ENCODE data around the gene MIPEP.
A peak's percentile ranks its signal among the peaks of the same experiment; 100 is the strongest.
"Not testable (repeated sequence)": the region's sequence is repeated elsewhere in the genome, so short reads cannot be mapped to it uniquely, and the experiment has no call there.

The MIPEP gene

GRCh38 chr13:23884361-23884760, 4.8 kb downstream of the MIPEP start:
- not testable (repeated sequence) for FAIRE-seq

DNA sequence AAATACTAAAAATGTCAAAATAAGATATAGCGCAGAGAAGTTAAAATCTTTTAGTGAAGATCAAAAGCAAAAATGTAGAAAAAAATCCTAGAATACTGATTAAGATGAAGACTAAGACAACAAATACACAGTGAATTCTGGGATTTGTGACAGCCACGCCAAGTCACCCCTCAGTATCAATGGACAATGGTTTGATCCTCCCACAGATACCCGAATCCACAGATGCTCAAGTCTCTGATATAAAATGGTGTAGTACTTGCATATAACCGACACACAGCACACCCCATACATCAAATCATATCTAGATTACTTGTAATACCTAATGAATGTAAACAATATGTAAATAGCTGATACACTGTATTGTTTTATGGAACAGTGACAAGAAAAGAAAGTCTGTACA, 5.9 kb downstream of the MIPEP start:
- no peak for FAIRE-seq

DNA sequence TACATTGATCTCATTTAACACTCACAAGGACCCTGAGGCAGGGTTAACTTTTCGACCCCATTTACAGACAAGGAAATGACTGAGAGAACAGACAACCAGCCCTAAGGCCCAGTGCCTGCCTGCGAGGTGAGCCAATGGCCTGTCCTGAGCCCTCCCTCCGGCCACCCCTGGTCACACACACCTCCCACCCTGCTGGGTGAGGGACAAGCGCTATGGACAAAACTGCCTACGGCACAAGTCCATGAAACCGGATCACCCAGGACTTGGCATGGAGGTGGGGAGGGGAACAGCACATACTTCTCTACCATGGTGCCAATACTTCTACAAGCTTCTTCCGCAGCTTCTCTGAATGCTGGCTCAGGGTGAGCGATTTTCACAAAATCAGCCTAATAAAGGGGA, 7.8 kb downstream of the MIPEP start:
- FAIRE-seq, result not testable (repeated sequence)

- not testable (repeated sequence) for FAIRE-seq
Measured at GRCh38 chr13:23880493-23881401, 8.5 kb downstream of the MIPEP start.

DNA sequence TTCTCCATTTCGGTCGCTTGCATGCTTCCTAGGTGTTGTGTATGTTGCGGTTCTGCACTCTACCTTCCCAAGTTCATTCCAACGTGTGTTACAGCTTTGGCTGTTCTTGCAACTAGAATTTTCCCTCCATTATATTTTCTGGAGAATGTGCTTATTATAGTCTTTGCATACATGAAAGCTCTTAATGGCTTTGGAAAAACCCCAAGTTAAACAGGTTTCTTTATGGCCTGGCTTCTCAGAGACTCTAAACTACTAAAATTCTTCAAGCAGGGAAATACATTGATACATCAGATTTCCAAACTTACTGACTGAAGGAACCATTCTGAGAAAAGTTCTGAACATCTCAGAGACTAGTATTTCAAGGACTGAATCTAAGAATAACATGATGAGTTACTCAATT, 11.9 kb downstream of the MIPEP start:
- FAIRE-seq, result no peak

DNA sequence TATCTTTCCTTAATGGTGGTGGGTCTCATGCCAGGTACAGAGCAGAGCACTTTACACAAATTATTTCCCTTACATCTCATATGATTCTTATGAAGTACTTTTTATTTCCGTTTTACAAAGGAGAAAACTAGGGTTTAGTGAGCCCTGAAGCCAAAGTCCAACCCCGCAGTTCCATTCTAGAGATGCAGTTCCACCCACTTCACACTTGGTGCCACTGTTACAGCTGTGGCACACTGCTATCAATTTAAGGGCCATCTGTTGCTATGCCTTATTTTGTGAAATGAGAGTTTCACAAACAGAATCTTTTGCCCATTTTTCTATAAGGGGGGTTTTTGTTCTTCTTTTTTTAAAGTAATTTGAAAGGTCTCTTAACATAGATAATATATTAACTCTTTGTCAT, 12.9 kb downstream of the MIPEP start:
- FAIRE-seq, result no peak

GRCh38 chr13:23871616-23872220, 17.5 kb downstream of the MIPEP start:
- FAIRE-seq, result peak; percentile 98

DNA sequence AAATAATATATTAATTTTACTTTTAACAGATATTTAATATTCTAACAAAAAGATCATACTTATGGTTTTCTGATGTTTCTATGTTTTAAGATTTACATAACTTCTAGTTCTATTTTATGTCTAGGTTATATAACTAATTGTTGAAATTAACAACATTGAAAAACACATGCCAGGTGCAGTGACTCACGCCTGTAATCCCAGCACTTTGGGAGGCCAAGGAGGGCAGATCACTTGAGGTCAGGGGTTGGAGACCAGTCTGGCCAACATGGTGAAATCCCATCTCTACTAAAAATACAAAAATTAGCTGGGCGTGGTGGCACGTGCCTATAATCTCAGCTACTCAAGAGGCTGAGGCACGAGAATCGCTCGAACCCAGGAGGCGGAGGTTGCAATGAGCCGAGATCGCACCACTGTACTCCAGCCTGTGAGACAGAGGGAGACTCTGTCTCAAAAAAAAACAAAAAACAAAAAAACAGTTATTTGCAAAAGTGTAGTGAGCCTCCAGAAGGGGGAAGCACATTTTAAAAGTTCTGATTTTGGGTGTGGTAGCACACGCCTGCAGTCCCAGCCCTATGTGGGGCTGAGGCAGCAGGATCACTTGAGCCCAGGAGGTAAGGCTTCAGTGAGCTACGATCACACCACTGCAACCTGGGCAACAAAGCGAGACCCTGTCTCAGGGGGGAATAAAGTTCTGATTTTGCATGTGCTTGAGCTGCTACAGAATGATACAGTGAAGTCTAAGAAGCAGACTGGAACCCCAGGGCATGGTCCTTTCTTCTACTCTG, 18.7 kb downstream of the MIPEP start:
- FAIRE-seq, result peak; percentile 95

GRCh38 chr13:23868521-23868920, 20.7 kb downstream of the MIPEP start:
- FAIRE-seq, result no peak

DNA sequence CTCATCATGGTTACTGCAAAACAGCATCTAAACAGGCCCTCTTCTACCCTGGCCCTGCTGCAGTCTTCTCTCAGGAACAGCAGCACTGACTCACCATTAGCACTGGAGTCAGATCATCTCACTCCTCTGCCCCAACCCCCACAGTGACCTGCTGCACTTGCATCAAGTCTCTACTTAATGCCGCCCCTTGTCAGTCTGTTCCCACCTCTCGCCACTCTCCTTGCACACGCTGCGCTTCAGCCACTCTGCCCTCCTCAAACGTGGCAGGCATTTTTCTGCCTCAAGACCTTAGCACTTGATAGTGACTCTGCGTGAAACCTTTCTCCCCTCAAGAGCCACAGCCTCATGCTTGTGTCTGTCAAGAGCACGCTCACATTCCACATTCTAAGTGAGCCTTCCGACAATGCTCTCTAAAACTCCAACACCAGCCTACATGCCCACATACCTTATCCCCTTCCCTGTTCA, 22.1 kb downstream of the MIPEP start:
- no peak for FAIRE-seq

DNA sequence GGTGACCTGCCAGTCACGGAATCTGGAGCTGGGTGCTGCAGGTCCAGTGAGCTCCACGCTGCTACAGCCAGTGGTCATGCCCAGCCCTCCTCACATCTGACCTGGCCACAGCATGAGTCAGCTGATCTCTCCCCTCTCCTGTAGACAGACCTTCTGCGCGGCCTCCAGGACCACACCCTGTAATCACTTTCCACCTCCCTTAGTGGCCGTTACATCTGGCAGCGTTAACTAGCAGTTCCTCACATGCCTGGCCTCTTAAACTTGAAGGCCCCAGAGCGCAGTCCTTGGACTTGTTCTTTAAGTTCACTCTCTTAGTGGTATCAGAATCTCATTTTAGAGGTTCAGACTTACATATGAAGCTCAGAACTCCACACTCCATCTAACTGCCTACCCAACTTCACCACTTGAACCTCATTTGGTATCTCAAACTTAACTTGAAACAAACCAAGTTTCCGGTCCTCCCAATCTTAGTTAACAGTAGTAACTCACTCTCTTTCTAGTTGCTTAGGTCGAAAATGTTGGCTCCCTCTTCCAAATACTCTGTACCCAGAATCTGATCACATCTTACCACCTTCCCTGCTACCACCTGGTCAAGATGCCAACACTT, 22.7 kb downstream of the MIPEP start:
- no peak for FAIRE-seq

GRCh38 chr13:23865906-23866305, 23.3 kb downstream of the MIPEP start:
- FAIRE-seq, result no peak

DNA sequence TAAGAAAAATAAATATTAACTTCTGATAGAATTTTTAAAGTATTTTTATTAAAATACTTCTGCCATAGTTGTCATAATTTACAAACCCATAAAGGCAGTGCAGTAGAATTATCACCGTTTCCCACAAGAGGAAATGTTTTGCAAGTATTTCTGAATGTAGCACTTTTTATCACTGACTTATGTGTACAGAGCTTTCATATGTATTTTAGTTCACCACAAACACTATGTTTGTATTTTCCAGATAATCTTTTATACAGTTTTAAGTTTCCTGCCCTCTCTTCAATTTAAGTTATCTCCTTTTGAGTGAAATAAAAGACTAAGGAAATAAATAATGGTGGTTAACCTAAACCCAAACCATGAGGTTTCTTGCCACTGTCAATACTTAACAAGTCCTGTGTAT, 24.2 kb downstream of the MIPEP start:
- no peak for FAIRE-seq

DNA sequence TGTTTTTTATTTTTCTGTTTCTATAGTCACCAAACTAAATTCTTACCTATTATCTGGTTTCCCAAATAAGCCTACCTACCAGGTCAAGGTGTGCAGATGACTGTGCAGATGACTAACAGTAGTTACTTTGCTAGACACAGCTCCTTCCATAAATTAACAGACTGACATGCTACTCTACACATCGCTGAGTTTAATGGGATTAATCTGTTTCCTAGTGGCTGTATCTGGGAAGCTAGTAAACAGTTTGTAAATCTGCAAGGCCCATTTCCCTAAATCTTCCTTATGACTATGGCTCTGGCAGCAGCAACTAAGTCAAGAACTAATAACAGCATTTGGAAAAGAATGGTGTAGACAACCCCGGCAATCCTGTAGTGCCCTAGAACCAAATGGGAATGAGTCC, 27.9 kb downstream of the MIPEP start:
- no peak for FAIRE-seq

- no peak for FAIRE-seq
Measured at GRCh38 chr13:23859904-23860303, 29.3 kb downstream of the MIPEP start.

DNA sequence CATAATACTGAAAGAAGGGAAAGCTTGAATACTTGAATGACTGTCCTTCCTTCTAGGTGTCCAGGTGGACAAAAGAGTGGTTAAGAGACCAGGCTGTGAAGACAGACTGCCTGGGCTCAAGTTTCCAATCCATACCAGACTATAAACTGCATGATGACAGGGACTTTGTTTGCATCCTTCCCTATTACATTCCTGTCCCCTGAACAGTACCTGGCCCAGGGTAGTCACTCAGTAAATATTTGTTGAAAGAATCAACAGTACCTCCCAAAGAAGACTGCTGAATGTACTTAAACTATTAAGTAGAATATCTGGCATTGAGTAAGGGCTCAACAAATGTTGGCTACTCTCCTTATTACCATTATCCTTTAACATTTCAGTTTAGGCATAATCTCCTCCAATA, 29.7 kb downstream of the MIPEP start:
- FAIRE-seq, result no peak

GRCh38 chr13:23858546-23858945, 30.7 kb downstream of the MIPEP start:
- FAIRE-seq, result no peak

GRCh38 chr13:23856008-23856750, 33.0 kb downstream of the MIPEP start:
- FAIRE-seq, result no peak

DNA sequence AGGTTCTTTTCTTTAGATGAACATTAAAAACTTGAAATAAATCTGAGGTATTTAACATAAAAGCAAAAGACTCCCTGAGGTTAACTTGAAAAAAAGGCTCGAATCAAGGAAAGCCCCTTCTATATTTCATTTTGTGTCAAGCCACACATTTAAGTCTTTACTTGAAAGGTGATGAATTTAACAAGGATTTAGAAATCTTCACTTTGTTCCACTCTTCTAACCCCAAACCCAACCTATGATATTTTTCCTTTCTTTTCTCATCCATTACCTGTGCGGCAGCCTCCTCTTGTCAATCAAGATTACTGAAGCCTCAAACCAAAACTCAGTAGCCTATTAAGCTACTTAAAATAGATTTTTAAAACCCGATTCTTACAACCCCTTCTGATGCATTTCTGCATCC, 33.8 kb downstream of the MIPEP start:
- FAIRE-seq, result no peak

GRCh38 chr13:23852351-23852750, 36.8 kb downstream of the MIPEP start:
- no peak for FAIRE-seq

DNA sequence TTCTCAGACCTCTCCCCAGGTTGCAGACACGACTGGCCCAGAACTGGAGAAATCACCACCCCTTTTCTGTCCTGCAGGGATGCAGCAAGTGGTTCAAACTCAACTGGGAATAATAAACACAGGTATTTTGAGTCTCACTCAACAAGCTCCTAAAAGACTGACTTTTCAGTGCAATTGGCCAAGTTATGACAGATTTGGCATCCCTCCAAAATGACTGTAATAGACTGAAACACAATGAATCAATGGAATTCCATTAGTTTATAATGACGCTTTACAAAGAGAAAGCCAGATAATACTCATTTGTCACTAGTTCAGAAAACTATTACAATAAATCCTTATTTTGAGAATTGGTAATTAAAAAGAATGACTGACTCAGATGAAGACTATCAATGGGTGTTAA, 38.1 kb downstream of the MIPEP start:
- FAIRE-seq, result no peak

DNA sequence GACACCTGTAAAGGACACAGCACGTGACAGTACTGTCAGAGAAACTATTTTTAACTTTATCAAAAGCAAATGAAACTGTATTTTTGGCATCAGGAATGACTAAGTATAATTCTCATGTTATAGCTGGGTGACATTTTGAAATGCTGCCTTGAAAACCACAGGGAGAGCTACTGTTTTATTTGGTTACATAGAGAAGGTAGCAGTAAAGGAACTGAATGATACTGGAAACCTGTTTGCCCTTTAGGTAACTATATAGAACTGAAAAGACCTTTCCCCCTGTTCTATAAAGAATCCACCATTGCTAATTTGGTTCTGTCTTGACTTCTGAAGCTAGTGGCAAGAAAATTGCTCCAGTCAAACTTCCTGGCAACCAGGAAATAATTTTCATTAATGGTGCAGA, 39.1 kb downstream of the MIPEP start:
- FAIRE-seq, result no peak
